GM12878 (cell line): Measurements from ENCODE around the gene ERC1. TPM values are rescaled to one million over a fixed set of nuclear protein-coding genes. Genes with fewer than 3 reads are reported as not detected.

Experiments used
- ATAC-seq: fragments of 200-7000 bp; cut with Tn5 transposase; 3 replicates; pipeline ENCODE4 v1.9.1; 2020; ENCODE audit warnings: mild to moderate bottlenecking, moderate library complexity
- BruUV-seq: library from RNA; stranded (reverse); fragments of 400-500 nt; replicated peaks from 2 replicates; lab custom pipeline; 2021; lab: Mats Ljungman, UMichigan
- CTCF ChIA-PET: fragments of 300-600 bp; sonication (Branson Sonifier 250); formaldehyde crosslinking; extraction: SDS; loops from one replicate; lab custom pipeline; 2021; ENCODE audit warnings: inconsistent platforms; lab: Yijun Ruan, JAX
- POLR2A ChIA-PET: fragments of 350-600 bp; formaldehyde crosslinking; extraction: SDS; loops from one replicate; lab custom pipeline; 2021; ENCODE audit warnings: inconsistent platforms; lab: Charles Lee
- RAD21 ChIA-PET: fragments of 300-600 bp; sonication (Branson Sonifier 250); formaldehyde crosslinking; loops from one replicate; lab custom pipeline; 2023; ENCODE audit warnings: antibody characterized with exemption; ENCODE audit not compliant: unreplicated experiment; lab: Charles Lee
- SMC1A ChIA-PET: fragments of 300-600 bp; sonication (Branson Sonifier 250); formaldehyde crosslinking; loops from one replicate; lab custom pipeline; 2023; ENCODE audit not compliant: unreplicated experiment, uncharacterized antibody; lab: Charles Lee
- DNase-seq: peaks from one replicate; pipeline ENCODE4 v3.0.0-alpha.2; 2011; ENCODE audit warnings: low read depth, low spot score
- FAIRE-seq: peaks from 3 replicates; lab custom pipeline; 2011; peaks lifted over from hg19 to GRCh38; lab: Jason Lieb, UNC
- H2AFZ ChIP-seq: 2 replicates; pipeline ENCODE4 v1.6.0; 2011; ENCODE audit warnings: low read depth, low read length, control low read depth; ENCODE audit not compliant: control insufficient read depth
- H3K27ac ChIP-seq: 2 replicates; pipeline ENCODE4 v1.5.1; 2011; ENCODE audit warnings: control low read depth; ENCODE audit not compliant: control insufficient read depth, insufficient read depth
- H3K27me3 ChIP-seq, 2 experiments: replicated peaks in 1 of 2; 2 replicates each; pipeline versions ENCODE4 v1.6.0 to v1.6.1; 2011; ENCODE audit warnings: low read length in 1 of 2; ENCODE audit not compliant: control insufficient read depth in 2 of 2, insufficient read depth in 2 of 2
- H3K36me3 ChIP-seq, 2 experiments: 2 replicates each; pipeline ENCODE4 v1.5.1; 2011; ENCODE audit warnings: low read length in 1 of 2; ENCODE audit not compliant: control insufficient read depth in 2 of 2, insufficient read depth in 2 of 2
- H3K4me1 ChIP-seq: 2 replicates; pipeline ENCODE4 v1.6.1; 2011; ENCODE audit warnings: mild to moderate bottlenecking, low read length, moderate library complexity, mixed read lengths; ENCODE audit not compliant: control insufficient read depth, insufficient read depth
- H3K4me2 ChIP-seq: 2 replicates; pipeline ENCODE4 v1.6.0; 2011; ENCODE audit warnings: control low read depth; ENCODE audit not compliant: control insufficient read depth, insufficient read depth
- H3K4me3 ChIP-seq: fragments of 200-600 bp; sonication (generic); 2 replicates; pipeline ENCODE4 v1.5.1; 2016
- H3K79me2 ChIP-seq: 2 replicates; pipeline ENCODE4 v1.6.0; 2011; ENCODE audit warnings: low read length; ENCODE audit not compliant: control insufficient read depth, insufficient read depth
- H3K9ac ChIP-seq: 2 replicates; pipeline ENCODE4 v1.8.0; 2011; ENCODE audit warnings: low read length, control low read depth, mixed read lengths; ENCODE audit not compliant: control insufficient read depth, insufficient read depth
- H3K9me3 ChIP-seq: replicated peaks from 3 replicates; pipeline ENCODE4 v1.5.1; 2011; ENCODE audit warnings: mild to moderate bottlenecking, low read length; ENCODE audit not compliant: control insufficient read depth, insufficient read depth
- H4K20me1 ChIP-seq: 2 replicates; pipeline ENCODE4 v1.6.0; 2011; ENCODE audit not compliant: control insufficient read depth, insufficient read depth
- CBFB ChIP-seq: IDR thresholded peaks from 2 replicates; pipeline ENCODE4 v1.6.1; 2016; ENCODE audit warnings: antibody characterized with exemption, low read depth
- CHD1 ChIP-seq: IDR thresholded peaks from 2 replicates; pipeline ENCODE4 v1.6.1; 2012; ENCODE audit warnings: low read depth, low read length, improper control_type of control experiment
- EGR1 ChIP-seq, 2 experiments: IDR thresholded peaks; 1 replicate in 1 of 2; 2 replicates in 1 of 2; pipeline ENCODE4 v1.6.1; 2011 to 2012; ENCODE audit warnings: low read depth in 2 of 2, low read length in 2 of 2, borderline replicate concordance in 1 of 2, mild to moderate bottlenecking in 1 of 2, moderate library complexity in 1 of 2
- FOS ChIP-seq: IDR thresholded peaks from 3 replicates; pipeline ENCODE4 v1.6.1; 2011; ENCODE audit warnings: borderline replicate concordance; ENCODE audit not compliant: insufficient read length; ENCODE audit errors: extremely low read depth
- HDGF ChIP-seq: fragments of 450-650 bp; IDR thresholded peaks from 2 replicates; pipeline ENCODE4 v1.6.1; 2016; ENCODE audit warnings: antibody characterized with exemption
- IKZF1 ChIP-seq: fragments of 450-650 bp; conservative IDR thresholded peaks from 2 replicates; pipeline ENCODE4 v1.6.1; 2017; ENCODE audit warnings: antibody characterized with exemption, mild to moderate bottlenecking
- LARP7 ChIP-seq: fragments of 450-650 bp; IDR thresholded peaks from 2 replicates; pipeline ENCODE4 v1.6.1; 2017; ENCODE audit warnings: mild to moderate bottlenecking
- MLLT1 ChIP-seq: fragments of 450-650 bp; IDR thresholded peaks from 2 replicates; pipeline ENCODE4 v1.6.1; 2016; ENCODE audit warnings: mild to moderate bottlenecking
- MTA3 ChIP-seq: IDR thresholded peaks from 2 replicates; pipeline ENCODE4 v1.6.1; 2012; ENCODE audit warnings: low read length, inconsistent platforms, borderline replicate concordance
- MYB ChIP-seq: fragments of 150-350 bp; IDR thresholded peaks from 2 replicates; pipeline ENCODE4 v1.6.1; 2014; ENCODE audit warnings: mild to moderate bottlenecking, low read depth, low read length, borderline replicate concordance
- NFIC ChIP-seq: IDR thresholded peaks from 2 replicates; pipeline ENCODE4 v1.6.1; 2012; ENCODE audit warnings: low read depth, mild to moderate bottlenecking, inconsistent platforms, low read length, moderate library complexity
- NR2C2 ChIP-seq: IDR thresholded peaks from 2 replicates; pipeline ENCODE4 v1.6.1; 2011; ENCODE audit warnings: borderline replicate concordance, low read depth; ENCODE audit not compliant: control insufficient read depth, insufficient read length
- NR2F1 ChIP-seq: fragments of 450-650 bp; conservative IDR thresholded peaks from 2 replicates; pipeline ENCODE4 v1.6.1; 2017; ENCODE audit warnings: mild to moderate bottlenecking
- SPI1 ChIP-seq: IDR thresholded peaks from 2 replicates; pipeline ENCODE4 v1.6.1; 2011; ENCODE audit warnings: low read depth, mild to moderate bottlenecking, low read length, moderate library complexity, borderline replicate concordance; ENCODE audit not compliant: insufficient read depth
- STAT3 ChIP-seq: IDR thresholded peaks from 2 replicates; pipeline ENCODE4 v1.6.1; 2011; ENCODE audit warnings: low read depth, low read length, improper control_type of control experiment
- TCF12 ChIP-seq: IDR thresholded peaks from 2 replicates; pipeline ENCODE4 v1.6.1; 2011; ENCODE audit warnings: low read depth, mild to moderate bottlenecking, low read length
- WGBS: methylation state at CpG from one replicate; pipeline ENCODE4 v1.1.6; 2016; ENCODE audit warnings: low lambda C conversion rate; ENCODE audit not compliant: insufficient replicate concordance, insufficient coverage; ENCODE audit errors: missing lambda C conversion rate; 5-methylcytosine and 5-hydroxymethylcytosine counted together
- in situ Hi-C: fragments of 300-500 bp; cut with MboI; formaldehyde crosslinking; loops from 9 replicates; pipeline ENCODE4 v1.14.3; 2018; ENCODE audit warnings: mixed read lengths
- intact Hi-C: fragments of 100-400 bp; cut with micrococcal nuclease; formaldehyde crosslinking; loops from one replicate; pipeline ENCODE4 v1.14.2; 2022; ENCODE audit not compliant: unreplicated experiment
- polyA plus RNA-seq, 11 experiments: library from polyadenylated mRNA; depleted of rRNA in 4 of 11; unstranded in 6 of 11; stranded (reverse) in 5 of 11; fragments of >200 nt; fragmentation: Nextera tagmentation in 4 of 11; fragmentation: Illumina TruSeq in 1 of 11; extraction: Ambion mirVana in 4 of 11; extraction: Trizol in 1 of 11; gene quantifications; 1 replicate in 1 of 11; 2 replicates in 10 of 11; pipeline versions ENCODE4 v1.2.1 to v1.2.3, GENCODE V29; 2011 to 2016; ENCODE audit warnings: inconsistent platforms in 2 of 11, missing spikeins in 2 of 11, low read depth in 1 of 11
- total RNA-seq, 4 experiments: library from RNA; depleted of rRNA in 3 of 4; stranded (reverse); fragments of >200 nt in 3 of 4; fragmentation: Illumina TruSeq in 1 of 4; extraction: Trizol in 1 of 4; gene quantifications; 2 replicates each; pipeline versions ENCODE4 v1.2.1 to v1.2.3, GENCODE V29; 2013 to 2021
- TF ChIP-seq, protein P1 (sequence below): IDR thresholded peaks from 2 replicates; pipeline ENCODE4 v1.6.1; 2011; ENCODE audit warnings: low read depth, mild to moderate bottlenecking, low read length, moderate library complexity, borderline replicate concordance; ENCODE audit errors: extremely low read depth
- TF ChIP-seq, protein P2 (sequence below): IDR thresholded peaks from 2 replicates; pipeline ENCODE4 v1.6.1; 2012; ENCODE audit warnings: low read depth, low read length, improper control_type of control experiment
- TF ChIP-seq, protein P3 (sequence below): IDR thresholded peaks from 2 replicates; pipeline ENCODE4 v1.6.1; 2012; ENCODE audit warnings: low read length, inconsistent platforms

The ERC1 gene
- total and polyA plus RNA-seq, 10 of the 15 experiments (the other 5 are each of a cell fraction or from before 2014, with no cell fraction given), result 0.75 to 8.0 (median 5.0) TPM

DNA sequence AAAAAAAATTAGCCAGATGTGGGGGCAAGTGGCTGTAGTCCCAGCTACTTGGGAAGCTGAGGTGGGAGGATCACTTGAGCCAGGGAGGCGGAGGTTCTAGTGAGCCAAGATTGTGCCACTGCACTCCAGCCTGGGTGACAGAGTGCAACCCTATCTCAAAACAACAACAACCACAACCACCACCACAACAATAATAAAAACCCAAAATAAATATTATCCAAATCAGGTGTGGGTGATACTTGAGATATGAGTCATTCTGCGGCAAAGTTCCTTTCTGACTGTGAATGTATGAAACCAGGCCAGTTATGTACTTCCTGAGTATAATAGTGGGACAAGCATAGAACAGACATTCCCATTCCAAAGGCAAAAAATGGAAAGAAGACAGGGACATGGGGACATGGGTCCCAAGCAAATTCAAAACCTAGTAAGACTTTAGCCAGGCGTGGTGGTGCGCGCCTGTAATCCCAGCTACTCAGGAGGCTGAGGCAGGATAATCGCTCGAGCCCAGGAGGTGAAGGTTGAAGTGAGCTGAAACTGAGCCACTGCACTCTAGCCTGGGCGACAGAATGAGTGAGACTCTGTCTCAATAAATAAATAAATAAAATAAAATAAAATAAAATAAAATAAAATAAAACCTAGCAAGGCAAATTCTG is 9.7 kb upstream of the ERC1 start (continued):
- TF ChIP-seq, protein P1, sequence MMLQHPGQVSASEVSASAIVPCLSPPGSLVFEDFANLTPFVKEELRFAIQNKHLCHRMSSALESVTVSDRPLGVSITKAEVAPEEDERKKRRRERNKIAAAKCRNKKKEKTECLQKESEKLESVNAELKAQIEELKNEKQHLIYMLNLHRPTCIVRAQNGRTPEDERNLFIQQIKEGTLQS, result no peak
- TF ChIP-seq, protein P2, sequence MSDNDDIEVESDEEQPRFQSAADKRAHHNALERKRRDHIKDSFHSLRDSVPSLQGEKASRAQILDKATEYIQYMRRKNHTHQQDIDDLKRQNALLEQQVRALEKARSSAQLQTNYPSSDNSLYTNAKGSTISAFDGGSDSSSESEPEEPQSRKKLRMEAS, result no peak
- TF ChIP-seq IKZF1, result peak; percentile 86
- TF ChIP-seq EGR1 (IDR thresholded peaks at IDR 0.05; ENCODE audit: borderline replicate concordance in 1 of 2, low read depth in 2 of 2, low read length in 2 of 2), result no peak
- TF ChIP-seq LARP7, result no peak
- no peak for TF ChIP-seq CHD1
- peak; percentile 74 for TF ChIP-seq NR2F1
- peak; percentile 87; the same call in 1 of the 2 replicates for TF ChIP-seq CBFB
- no peak for TF ChIP-seq STAT3
- TF ChIP-seq MTA3, result peak; percentile 65; the same call in 1 of the 2 replicates
- peak; percentile 88 for TF ChIP-seq NFIC
- TF ChIP-seq SPI1, result no peak

DNA sequence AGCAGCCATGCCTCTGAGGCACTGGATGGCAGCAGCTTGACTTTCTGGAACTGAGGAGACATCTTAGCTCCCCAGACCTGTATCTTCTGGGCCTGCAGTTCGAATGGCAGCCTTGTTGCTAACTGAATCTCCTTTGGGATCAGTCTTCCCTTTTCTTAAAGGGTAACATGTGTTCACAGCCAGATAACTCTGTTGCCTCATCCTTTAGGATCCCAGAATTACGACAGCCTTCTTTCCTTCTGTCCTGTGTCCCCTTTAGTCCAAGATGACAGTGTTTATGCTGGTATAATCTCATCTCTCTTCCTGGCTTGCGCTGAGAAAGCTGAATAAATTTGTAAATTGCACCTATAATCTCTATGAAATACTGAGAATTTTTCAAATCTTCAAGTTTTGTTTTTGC is 9.1 kb upstream of the ERC1 start:
- RAD21 ChIA-PET, result interaction anchor here (0.5 to 0.7 kb wide), 3 partner anchors 54 to 573 kb away, joined by 3 read pairs; no protein-coding TSS in a partner anchor
- BruUV-seq, result no TSS peak
- TF ChIP-seq FOS, result no peak
- no peak for TF ChIP-seq HDGF
- TF ChIP-seq NR2C2, result no peak
- TF ChIP-seq, protein P3, sequence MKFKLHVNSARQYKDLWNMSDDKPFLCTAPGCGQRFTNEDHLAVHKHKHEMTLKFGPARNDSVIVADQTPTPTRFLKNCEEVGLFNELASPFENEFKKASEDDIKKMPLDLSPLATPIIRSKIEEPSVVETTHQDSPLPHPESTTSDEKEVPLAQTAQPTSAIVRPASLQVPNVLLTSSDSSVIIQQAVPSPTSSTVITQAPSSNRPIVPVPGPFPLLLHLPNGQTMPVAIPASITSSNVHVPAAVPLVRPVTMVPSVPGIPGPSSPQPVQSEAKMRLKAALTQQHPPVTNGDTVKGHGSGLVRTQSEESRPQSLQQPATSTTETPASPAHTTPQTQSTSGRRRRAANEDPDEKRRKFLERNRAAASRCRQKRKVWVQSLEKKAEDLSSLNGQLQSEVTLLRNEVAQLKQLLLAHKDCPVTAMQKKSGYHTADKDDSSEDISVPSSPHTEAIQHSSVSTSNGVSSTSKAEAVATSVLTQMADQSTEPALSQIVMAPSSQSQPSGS, result no peak
- no peak for TF ChIP-seq MLLT1
- no peak for TF ChIP-seq TCF12
- no peak for TF ChIP-seq MYB

More for the DNA sequence above, 9.1 kb upstream of the ERC1 start:
- Histone ChIP-seq H3K4me2 (no peak overlapping the region), H3K79me2 (no peaks in the 10 kb centered on the region), H3K27ac (no peak overlapping the region), H3K4me3 (no peak overlapping the region), H2AFZ (no peak overlapping the region), H3K36me3 (no peaks in the 10 kb centered on the region), H3K4me1 (0 out of 2 replicates have a peak, but pooled peaks cover 2% of the 10 kb centered on the region), H4K20me1 (no peaks in the 10 kb centered on the region; the same call in 1 of the 2 replicates), H3K27me3 (peaks cover 0 to 3% of the 10 kb centered on the region in 2 experiments; a peak in 1 of 4 replicates), H3K9ac (no peak overlapping the region), H3K9me3 (no peaks in the 10 kb centered on the region; the same call in 2 of the 3 replicates)
- ATAC-seq (peak; percentile 47; the same call in 2 of the 3 replicates), DNase-seq (no peak), FAIRE-seq (no peak)
- WGBS, result 66% methylated on average over 3 of the region's 3 CpGs
- ChIA-PET POLR2A (no interaction called here), CTCF (interaction anchor here (0.7 to 1.7 kb wide), 4 partner anchors 11 to 111 kb away, joined by 3 to 4 read pairs (median 4); partner anchors contain the start of gene RAD52), SMC1A (no interaction called here)
- intact Hi-C loops (no loop called here), in situ Hi-C loops (no loop called here)
